IMR-90 (cell line): ENCODE measurements around the gene PHB1. TPM values are rescaled to one million over a fixed set of nuclear protein-coding genes. Genes with fewer than 3 reads are reported as not detected.

Experiments
- ATAC-seq: fragments of 200-7000 bp; cut with Tn5 transposase; 2 replicates; pipeline ENCODE4 v1.9.1; 2020; ENCODE audit warnings: low read depth, mild to moderate bottlenecking, moderate library complexity
- BruUV-seq: library from RNA; stranded (reverse); fragments of 400-500 nt; replicated peaks from 2 replicates; lab custom pipeline; 2021; lab: Mats Ljungman, UMichigan
- CTCF ChIA-PET: fragments of 300-600 bp; formaldehyde crosslinking; extraction: SDS; loops from one replicate; lab custom pipeline; 2021; ENCODE audit warnings: antibody characterized with exemption; lab: Yijun Ruan, JAX
- POLR2A ChIA-PET: fragments of 300-600 bp; sonication (Branson Sonifier 250); formaldehyde crosslinking; loops from one replicate; lab custom pipeline; 2022; ENCODE audit warnings: antibody characterized with exemption; ENCODE audit not compliant: unreplicated experiment; lab: Charles Lee
- DNase-seq: peaks from one replicate; pipeline ENCODE4 v3.0.0; 2013
- H2AFZ ChIP-seq: replicated peaks from 2 replicates; pipeline ENCODE3; 2013; ENCODE audit warnings: low read length, mild to moderate bottlenecking; ENCODE audit not compliant: poor library complexity
- H2AK5ac ChIP-seq: 2 replicates; pipeline ENCODE4 v1.6.1; 2013; ENCODE audit warnings: low read depth, low read length, inconsistent platforms
- H2AK9ac ChIP-seq: replicated peaks from 2 replicates; pipeline ENCODE3; 2013; ENCODE audit warnings: mild to moderate bottlenecking, low read depth, low read length, moderate library complexity; ENCODE audit not compliant: poor library complexity
- H2BK120ac ChIP-seq: 2 replicates; pipeline ENCODE4 v1.6.1; 2013; ENCODE audit warnings: low read depth, low read length, inconsistent platforms
- H2BK15ac ChIP-seq: 3 replicates; pipeline ENCODE4 v1.6.1; 2013; ENCODE audit warnings: low read depth, low read length, inconsistent platforms
- H2BK20ac ChIP-seq: 2 replicates; pipeline ENCODE4 v1.6.1; 2013; ENCODE audit warnings: low read depth, mild to moderate bottlenecking, inconsistent platforms, low read length, moderate library complexity
- H2BK5ac ChIP-seq: 2 replicates; pipeline ENCODE4 v1.6.1; 2013; ENCODE audit warnings: mild to moderate bottlenecking, low read depth, low read length, inconsistent platforms; ENCODE audit not compliant: poor library complexity, severe bottlenecking
- H3K14ac ChIP-seq: replicated peaks from 2 replicates; pipeline ENCODE4 v1.6.1; 2013; ENCODE audit warnings: low read depth, low read length, inconsistent platforms
- H3K18ac ChIP-seq: 2 replicates; pipeline ENCODE4 v1.6.1; 2013; ENCODE audit warnings: low read depth, low read length, control low read depth
- H3K23ac ChIP-seq: 2 replicates; pipeline ENCODE4 v1.6.1; 2013; ENCODE audit warnings: low read depth, low read length, inconsistent platforms
- H3K27ac ChIP-seq: 2 replicates; pipeline ENCODE4 v1.5.1; 2013; ENCODE audit warnings: mild to moderate bottlenecking, control low read depth, low read length; ENCODE audit not compliant: insufficient read depth
- H3K27me3 ChIP-seq: 2 replicates; pipeline ENCODE4 v1.6.1; 2013; ENCODE audit warnings: low read length; ENCODE audit not compliant: control insufficient read depth, insufficient read depth
- H3K36me3 ChIP-seq: 2 replicates; pipeline ENCODE4 v1.6.1; 2013; ENCODE audit warnings: low read length, mixed read lengths; ENCODE audit not compliant: control insufficient read depth, insufficient read depth
- H3K4ac ChIP-seq: 2 replicates; pipeline ENCODE4 v1.6.1; 2013; ENCODE audit warnings: low read depth, low read length, inconsistent platforms
- H3K4me1 ChIP-seq: 2 replicates; pipeline ENCODE4 v1.6.1; 2013; ENCODE audit warnings: low read length, mixed read lengths; ENCODE audit not compliant: control insufficient read depth, insufficient read depth
- H3K4me2 ChIP-seq: 2 replicates; pipeline ENCODE4 v1.6.1; 2013; ENCODE audit warnings: low read depth, mild to moderate bottlenecking, control low read depth, low read length, moderate library complexity
- H3K4me3 ChIP-seq: 2 replicates; pipeline ENCODE4 v1.5.1; 2013; ENCODE audit warnings: low read depth, mild to moderate bottlenecking, control low read depth, low read length, moderate library complexity; ENCODE audit not compliant: insufficient read depth
- H3K56ac ChIP-seq: 2 replicates; pipeline ENCODE4 v1.6.1; 2013; ENCODE audit warnings: low read length, inconsistent platforms; ENCODE audit not compliant: insufficient read depth; ENCODE audit errors: extremely low read depth
- H3K79me1 ChIP-seq, 2 experiments: 2 replicates each; pipeline ENCODE4 v1.6.1; 2013; ENCODE audit warnings: low read length in 2 of 2, inconsistent platforms in 1 of 2, low read depth in 1 of 2
- H3K9ac ChIP-seq: 2 replicates; pipeline ENCODE4 v1.6.1; 2013; ENCODE audit warnings: low read depth, low read length, control low read depth
- H3K9me1 ChIP-seq: 2 replicates; pipeline ENCODE4 v1.6.1; 2013; ENCODE audit warnings: low read length, inconsistent platforms; ENCODE audit not compliant: insufficient read depth
- H3K9me3 ChIP-seq: 2 replicates; pipeline ENCODE4 v1.6.1; 2013; ENCODE audit warnings: low read length; ENCODE audit not compliant: control insufficient read depth, insufficient read depth
- H4K20me1 ChIP-seq: 2 replicates; pipeline ENCODE4 v1.6.1; 2013; ENCODE audit warnings: low read length, inconsistent platforms; ENCODE audit not compliant: insufficient read depth
- H4K5ac ChIP-seq: 2 replicates; pipeline ENCODE4 v1.6.1; 2013; ENCODE audit warnings: mild to moderate bottlenecking, low read depth, low read length, control low read depth
- H4K8ac ChIP-seq, 2 experiments: 2 replicates each; pipeline ENCODE4 v1.6.1; 2013; ENCODE audit warnings: low read depth in 2 of 2, low read length in 2 of 2, control low read depth in 1 of 2, inconsistent platforms in 1 of 2
- H4K91ac ChIP-seq: 2 replicates; pipeline ENCODE4 v1.6.1; 2013; ENCODE audit warnings: low read depth, low read length, inconsistent platforms; ENCODE audit not compliant: insufficient read depth
- RCOR1 ChIP-seq: IDR thresholded peaks from 2 replicates; pipeline ENCODE4 v1.6.1; 2012; ENCODE audit warnings: mild to moderate bottlenecking, low read length, improper control_type of control experiment; ENCODE audit not compliant: insufficient replicate concordance
- SMC3 ChIP-seq: fragments of 150-350 bp; IDR thresholded peaks from 2 replicates; pipeline ENCODE4 v1.6.1; 2016; ENCODE audit warnings: low read depth, mild to moderate bottlenecking, antibody characterized with exemption, low read length, moderate library complexity
- WGBS, 2 experiments: methylation state at CpG; one replicate each; pipeline versions ENCODE4 v1.1.5 to v1.1.7; 2013; ENCODE audit warnings: missing lambda C conversion rate in 2 of 2; ENCODE audit not compliant: insufficient read length in 1 of 2; ENCODE audit errors: extremely low coverage in 2 of 2; 5-methylcytosine and 5-hydroxymethylcytosine counted together
- dilution Hi-C: fragments of 300-500 bp; cut with HindIII; formaldehyde crosslinking; loops from one replicate; pipeline ENCODE4 v1.14.3; 2018; ENCODE audit warnings: low sequenced_read_pairs; ENCODE audit not compliant: unreplicated experiment
- in situ Hi-C: fragments of 300-500 bp; cut with MboI; formaldehyde crosslinking; loops from 3 replicates; pipeline ENCODE4 v1.14.3; 2019; ENCODE audit warnings: low sequenced_read_pairs, inconsistent platforms, mixed read lengths
- intact Hi-C: fragments of 100-400 bp; cut with micrococcal nuclease; formaldehyde crosslinking; loops from 2 replicates; pipeline ENCODE4 v1.10.0; 2022
- polyA plus RNA-seq, 3 experiments: library from polyadenylated mRNA; depleted of rRNA; stranded (reverse); fragments of >200 nt; gene quantifications; 2 replicates each; pipeline ENCODE4 v1.2.3, GENCODE V29; 2012; ENCODE audit warnings: low replicate concordance in 1 of 3
- total RNA-seq: library from RNA; depleted of rRNA; stranded (reverse); fragments of >200 nt; gene quantifications from 2 replicates; pipeline ENCODE4 v1.2.3, GENCODE V29; 2012

The PHB1 gene
- total and polyA plus RNA-seq, 2 of the 4 experiments (the other 2 are of a cell fraction) = 283 to 294 TPM

DNA sequence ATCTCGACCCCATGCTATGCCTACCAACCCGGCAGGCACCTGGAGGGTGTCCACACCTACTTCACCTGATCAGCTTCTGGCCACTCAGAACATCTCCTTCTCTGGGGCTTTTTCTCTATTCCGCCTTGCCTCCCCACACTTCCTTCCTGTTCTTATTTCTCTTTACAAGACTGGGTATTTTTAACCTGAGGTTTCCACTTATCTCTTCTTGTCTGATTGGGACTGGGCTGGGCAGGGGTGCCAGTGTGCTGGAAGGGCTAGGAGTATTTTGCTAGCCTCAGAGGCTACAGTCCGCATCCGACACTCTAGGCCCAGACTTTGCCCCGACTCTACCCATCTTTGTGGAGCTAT, 26.4 kb downstream of the PHB1 start:
- intact Hi-C loops = no loop called here
- POLR2A ChIA-PET = no interaction called here

More for the DNA sequence above, 26.4 kb downstream of the PHB1 start:
- TF ChIP-seq RCOR1 = no peak
- no peak for TF ChIP-seq SMC3
- Histone ChIP-seq H3K36me3 (no peaks in the 10 kb centered on the region), H3K23ac (no peak overlapping the region), H2BK5ac (no peak overlapping the region), H3K27me3 (no peaks in the 10 kb centered on the region), H4K20me1 (no peaks in the 10 kb centered on the region), H2BK120ac (no peak overlapping the region), H3K79me1 (no peaks in the 10 kb centered on the region), H3K14ac (no peak overlapping the region), H2AK9ac (no peak overlapping the region), H3K56ac (no peak overlapping the region), H3K18ac (no peak overlapping the region), H3K9me1 (peaks cover 4% of the 10 kb centered on the region), H3K4me1 (peaks cover 8% of the 10 kb centered on the region), H3K4me3 (no peak overlapping the region), H3K4ac (no peak overlapping the region), H3K9ac (no peak overlapping the region), H2BK15ac (no peak overlapping the region), H2AFZ (no peak overlapping the region), H3K27ac (no peak overlapping the region), H2AK5ac (no peak overlapping the region), H4K5ac (no peak overlapping the region), H3K4me2 (no peak overlapping the region), H4K8ac (no peak overlapping the region), H4K91ac (no peak overlapping the region), H3K9me3 (no peaks in the 10 kb centered on the region), H2BK20ac (no peak overlapping the region)
- in situ Hi-C loops = no loop called here
- DNase-seq = no peak
- CTCF ChIA-PET = no interaction called here
- WGBS, 2 experiments = no CpG with 5 or more reads among the region's 6 CpGs
- dilution Hi-C loops = no loop called here
- no peak for ATAC-seq
- no TSS peak for BruUV-seq
